GM21360 (cell line): ENCODE results near the gene CXCL8.
A peak's percentile ranks its signal among the peaks of the same experiment; 100 is the strongest.
"Not testable (repeated sequence)": the region's sequence is repeated elsewhere in the genome, so short reads cannot be mapped to it uniquely, and the experiment has no call there.

ENCODE experiments used
- ATAC-seq: cut with Tn5 transposase; IDR thresholded peaks from one replicate; pipeline ENCODE4 v1.9.1; 2021; ENCODE audit warnings: mild to moderate bottlenecking, moderate library complexity; ENCODE audit not compliant: unreplicated experiment

Gene CXCL8

GRCh38 chr4:73743281-73743680 lies 2.9 kb downstream of the CXCL8 start:
- ATAC-seq = no peak

- no peak for ATAC-seq
These were observed 3.4 kb downstream of the CXCL8 start for GRCh38 chr4:73743795-73744194.

- ATAC-seq = no peak
These were observed 3.8 kb downstream of the CXCL8 start for GRCh38 chr4:73744203-73744602.

GRCh38 chr4:73750730-73751129 lies 10.4 kb downstream of the CXCL8 start:
- ATAC-seq = no peak

GRCh38 chr4:73751166-73751565 lies 10.8 kb downstream of the CXCL8 start:
- ATAC-seq = peak; percentile 71

DNA sequence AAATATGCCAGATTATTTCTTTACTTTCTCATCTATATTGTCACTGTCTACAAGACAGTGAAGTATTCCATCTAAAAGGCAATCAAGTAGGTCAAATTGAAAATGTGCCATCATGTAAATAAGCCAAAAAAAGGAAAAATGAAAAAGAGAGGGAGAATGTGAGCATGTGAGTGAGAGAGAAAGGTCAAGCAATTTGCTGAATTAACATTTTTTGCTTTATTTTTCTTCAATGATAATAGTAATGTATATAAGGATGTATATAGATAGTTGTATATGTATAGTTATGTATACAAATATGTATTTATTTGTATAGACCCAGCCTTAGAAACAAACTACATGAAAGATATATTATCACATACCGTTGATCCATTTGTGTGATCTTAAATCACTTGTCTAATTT lies 11.5 kb downstream of the CXCL8 start:
- ATAC-seq = no peak

GRCh38 chr4:73752424-73752823 lies 12.1 kb downstream of the CXCL8 start:
- ATAC-seq = no peak

- no peak for ATAC-seq
These were observed 12.8 kb downstream of the CXCL8 start for GRCh38 chr4:73753215-73753614.

DNA sequence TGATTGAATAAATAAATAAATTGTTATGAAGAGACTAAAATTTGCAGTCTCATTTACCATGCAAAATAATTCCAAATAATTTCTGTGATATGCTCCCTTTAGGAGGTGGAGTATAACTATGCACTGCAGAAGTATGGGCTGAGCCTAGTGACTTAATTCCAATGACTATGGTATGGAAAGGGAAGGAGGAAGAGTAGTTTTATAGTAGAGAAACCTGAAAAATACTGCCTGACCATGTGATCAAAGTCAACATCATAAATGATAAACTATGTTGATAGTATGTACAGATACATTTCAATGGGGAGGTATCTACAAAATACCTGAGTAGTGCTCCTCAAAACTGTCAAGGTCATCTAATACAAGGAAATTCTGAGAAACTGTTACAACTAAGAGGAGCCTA lies 14.6 kb downstream of the CXCL8 start:
- ATAC-seq = no peak

- ATAC-seq = no peak
These were observed 19.0 kb downstream of the CXCL8 start for GRCh38 chr4:73759357-73759756.

DNA sequence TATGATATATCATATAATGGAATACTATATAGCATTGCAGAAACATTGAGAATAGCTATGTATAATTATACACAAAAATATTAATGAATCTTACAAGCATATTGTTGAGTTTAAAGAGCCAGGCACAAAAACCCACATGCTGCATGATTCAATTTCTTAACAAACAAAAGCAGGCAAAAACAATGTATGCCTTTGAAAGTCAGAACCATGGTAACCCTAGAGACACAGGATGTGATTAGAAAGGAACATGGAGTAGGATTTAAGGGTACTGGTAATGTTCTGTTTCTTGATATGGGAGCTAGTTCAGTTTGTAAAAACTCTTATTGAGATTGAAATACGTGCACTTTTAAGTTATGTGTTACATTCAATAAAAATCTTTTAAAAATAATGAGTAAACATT lies 21.5 kb downstream of the CXCL8 start:
- no peak for ATAC-seq

GRCh38 chr4:73762409-73762808 lies 22.0 kb downstream of the CXCL8 start:
- ATAC-seq = no peak

DNA sequence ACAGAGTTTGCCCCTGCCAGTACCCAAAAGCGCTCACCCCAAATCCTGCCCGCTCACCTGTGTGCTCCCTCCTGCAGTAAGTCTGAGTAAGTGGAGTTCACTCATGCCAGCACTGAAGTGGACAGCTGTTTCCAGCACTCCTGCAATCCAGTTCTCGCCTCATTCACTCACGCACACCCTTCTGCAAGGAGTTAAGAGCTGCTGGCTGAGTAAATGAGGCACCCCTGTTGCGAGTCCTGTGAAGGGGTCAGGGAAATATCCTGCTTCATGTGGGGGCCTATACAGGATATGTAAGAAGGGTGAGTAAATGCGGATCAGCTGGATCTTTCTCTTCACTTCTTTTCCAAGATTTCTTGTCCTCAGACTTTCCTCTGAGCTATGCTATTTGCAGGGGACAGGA lies 23.5 kb downstream of the CXCL8 start:
- ATAC-seq = no peak

GRCh38 chr4:73764513-73764912 lies 24.1 kb downstream of the CXCL8 start:
- ATAC-seq = no peak

DNA sequence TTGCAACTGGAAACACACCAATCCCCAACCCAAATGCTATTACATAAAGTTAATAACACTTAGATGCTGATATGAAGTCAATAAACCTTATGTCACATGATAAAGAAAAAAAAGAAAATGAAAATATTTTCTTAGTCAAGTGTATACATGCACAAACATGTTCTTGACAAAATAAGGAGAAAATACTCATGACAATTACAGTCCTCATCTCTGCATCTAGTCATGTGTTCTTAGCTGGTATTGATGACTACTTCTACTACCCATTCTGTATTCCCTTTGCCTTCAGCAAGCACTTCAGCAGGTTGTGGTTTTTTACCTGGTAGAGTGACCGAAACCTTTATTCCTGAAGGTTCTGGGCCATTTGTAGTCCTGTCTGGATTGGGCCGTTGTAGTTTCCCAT lies 24.9 kb downstream of the CXCL8 start:
- no peak for ATAC-seq

DNA sequence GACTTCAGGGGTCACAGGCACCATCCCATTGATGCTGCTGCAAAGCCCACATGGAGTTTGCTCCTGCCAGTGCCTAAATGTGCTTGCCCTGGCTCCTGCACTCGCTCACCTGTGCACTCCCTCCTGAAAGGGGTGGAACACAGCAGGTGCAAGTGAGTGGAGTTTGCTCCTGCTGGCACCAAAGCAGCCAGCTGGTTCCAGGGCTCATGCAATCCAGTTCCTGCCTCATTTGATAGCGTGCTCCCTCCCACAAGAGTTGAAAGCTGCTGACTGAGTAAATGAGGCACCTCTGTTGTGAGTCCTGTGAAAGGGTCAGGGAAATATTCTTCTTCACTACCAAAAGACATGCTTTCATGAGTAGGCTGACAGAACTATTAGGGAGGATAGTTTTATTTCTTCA lies 30.5 kb downstream of the CXCL8 start:
- ATAC-seq = no peak

DNA sequence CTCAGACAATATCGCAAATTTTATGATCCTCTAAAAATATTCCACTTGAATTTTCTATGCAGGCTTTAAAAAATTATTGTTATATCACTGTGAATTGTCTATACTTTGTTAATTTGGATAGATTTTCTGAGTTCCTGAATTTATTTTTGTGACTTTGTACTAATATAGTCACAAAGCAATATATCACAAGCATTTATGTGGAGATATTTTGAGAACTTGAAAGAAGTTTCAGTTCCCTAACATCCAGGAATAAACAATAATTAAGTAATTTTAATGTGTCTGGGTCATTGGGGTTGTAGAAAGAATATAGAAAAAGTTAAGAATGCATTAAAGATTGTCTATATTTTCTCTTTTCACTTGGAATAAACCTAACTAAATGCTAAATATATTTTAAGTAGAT lies 32.0 kb downstream of the CXCL8 start:
- no peak for ATAC-seq

- not testable (repeated sequence) for ATAC-seq
These were observed 34.0 kb downstream of the CXCL8 start for GRCh38 chr4:73774406-73774805.

DNA sequence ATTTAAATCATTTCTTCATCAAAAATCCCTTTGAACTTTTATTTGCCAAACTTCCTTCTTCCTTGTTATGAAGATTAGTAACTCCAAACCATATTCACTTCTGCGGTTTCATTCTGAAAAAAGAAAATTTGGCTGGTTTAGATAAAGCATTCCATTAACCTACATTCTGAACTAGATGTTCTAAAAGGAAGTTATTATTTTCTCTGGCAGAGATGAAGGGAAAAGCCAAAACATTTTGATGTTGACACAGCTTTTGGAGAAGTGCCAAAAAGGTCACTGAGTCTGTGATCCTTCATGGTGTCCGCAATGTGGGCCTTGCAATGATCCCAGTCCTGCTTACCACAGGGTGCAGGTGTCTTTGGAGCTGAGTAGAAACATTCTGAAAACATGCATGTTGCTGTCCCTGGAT lies 36.0 kb downstream of the CXCL8 start:
- no peak for ATAC-seq

GRCh38 chr4:73777612-73778011 lies 37.2 kb downstream of the CXCL8 start:
- ATAC-seq = no peak

DNA sequence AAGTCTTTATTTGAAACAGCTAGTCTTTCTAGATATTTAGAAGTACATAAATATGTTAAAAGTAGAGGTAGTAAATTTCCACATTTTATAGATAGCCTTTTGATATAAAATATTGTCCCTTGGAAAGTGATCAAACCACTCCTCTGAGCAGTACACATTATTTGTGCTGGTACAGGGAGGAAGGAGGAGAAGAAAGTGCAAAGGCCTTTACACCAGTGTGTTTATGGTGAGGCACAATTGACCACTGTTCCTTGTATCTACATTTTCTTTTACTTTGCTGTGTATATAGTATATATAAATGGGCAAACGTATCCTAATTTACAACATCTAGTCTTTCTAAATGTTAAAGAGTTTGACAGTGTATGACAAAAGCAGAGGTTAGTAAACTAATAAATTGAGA lies 39.9 kb downstream of the CXCL8 start:
- ATAC-seq = no peak

- no peak for ATAC-seq
These were observed 40.5 kb downstream of the CXCL8 start for GRCh38 chr4:73780834-73781233.

GRCh38 chr4:73788411-73788810 lies 48.0 kb downstream of the CXCL8 start:
- ATAC-seq = no peak
